Astrocyte of the cerebellum (primary cell): Measurements from ENCODE around the gene SMAD6.

ENCODE experiments used
- DNase-seq: peaks from one replicate; pipeline ENCODE4 v3.0.0-alpha.2; 2011; ENCODE audit warnings: low read depth
- H3K4me3 ChIP-seq: 2 replicates; pipeline ENCODE4 v1.5.1; 2011; ENCODE audit warnings: mild to moderate bottlenecking, low read depth, low read length, moderate library complexity
- in situ Hi-C: cut with HindIII; loops from 2 replicates; pipeline ENCODE4 v1.10.0; 2017; ENCODE audit warnings: low sequenced_read_pairs
- TF ChIP-seq, protein P1 (sequence below): IDR thresholded peaks from 2 replicates; pipeline ENCODE4 v1.5.1; 2012; ENCODE audit warnings: low read length, low read depth, moderate library complexity, mild to moderate bottlenecking; ENCODE audit errors: missing control alignments

The SMAD6 gene

GRCh38 chr15:66801266-66801665 lies 99.2 kb downstream of the SMAD6 start:
- in situ Hi-C loops: no loop called here

DNA sequence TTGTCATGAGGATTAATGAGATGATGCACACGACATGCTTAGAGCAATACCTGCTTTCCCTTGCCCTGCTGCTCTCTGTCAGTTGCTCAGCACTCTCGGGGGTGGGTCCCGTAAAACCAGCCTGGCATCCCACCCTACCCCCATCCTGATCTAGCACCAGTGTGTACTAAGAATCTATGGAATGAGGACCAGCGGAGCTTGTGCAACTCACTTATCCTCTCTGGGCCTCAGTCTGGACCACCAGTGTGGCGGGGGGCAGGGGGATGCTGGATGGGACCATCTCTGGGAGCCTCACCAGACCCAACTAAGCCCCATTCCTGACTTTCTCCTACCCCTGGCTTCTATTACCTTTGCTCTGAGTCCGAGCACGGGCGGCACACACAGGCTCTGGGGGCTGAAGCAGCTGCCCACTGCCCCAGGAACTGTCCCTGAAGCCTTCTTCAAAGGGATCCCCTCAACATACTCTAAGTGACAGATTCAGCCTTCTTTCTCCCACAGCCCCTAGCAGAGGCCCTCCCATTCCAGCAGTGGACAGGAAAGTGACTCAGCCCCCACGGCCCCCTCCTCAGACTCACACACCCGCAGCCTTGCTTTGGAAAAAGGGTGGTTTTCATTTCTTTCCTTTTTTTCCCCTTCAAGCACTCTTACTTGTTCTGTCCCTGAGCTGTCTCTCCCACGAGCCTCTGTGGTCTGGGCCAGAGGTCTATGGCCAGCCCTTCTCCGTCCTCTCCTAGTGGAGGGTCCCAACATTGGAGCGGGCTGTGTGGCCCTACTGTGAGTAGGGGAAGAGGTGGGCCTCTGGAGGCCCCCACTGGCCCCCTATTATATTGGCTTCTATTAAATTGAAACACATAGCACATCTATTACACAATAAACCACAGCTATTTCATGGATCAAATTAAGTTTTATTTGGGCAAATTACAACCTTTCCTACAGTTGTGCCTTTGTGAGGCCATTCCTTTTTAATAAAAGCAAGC lies 100.3 kb downstream of the SMAD6 start:
- in situ Hi-C loops: no loop called here
- H3K4me3 ChIP-seq: no peak overlapping the region
- DNase-seq: peak; percentile 65
- TF ChIP-seq, protein P1, sequence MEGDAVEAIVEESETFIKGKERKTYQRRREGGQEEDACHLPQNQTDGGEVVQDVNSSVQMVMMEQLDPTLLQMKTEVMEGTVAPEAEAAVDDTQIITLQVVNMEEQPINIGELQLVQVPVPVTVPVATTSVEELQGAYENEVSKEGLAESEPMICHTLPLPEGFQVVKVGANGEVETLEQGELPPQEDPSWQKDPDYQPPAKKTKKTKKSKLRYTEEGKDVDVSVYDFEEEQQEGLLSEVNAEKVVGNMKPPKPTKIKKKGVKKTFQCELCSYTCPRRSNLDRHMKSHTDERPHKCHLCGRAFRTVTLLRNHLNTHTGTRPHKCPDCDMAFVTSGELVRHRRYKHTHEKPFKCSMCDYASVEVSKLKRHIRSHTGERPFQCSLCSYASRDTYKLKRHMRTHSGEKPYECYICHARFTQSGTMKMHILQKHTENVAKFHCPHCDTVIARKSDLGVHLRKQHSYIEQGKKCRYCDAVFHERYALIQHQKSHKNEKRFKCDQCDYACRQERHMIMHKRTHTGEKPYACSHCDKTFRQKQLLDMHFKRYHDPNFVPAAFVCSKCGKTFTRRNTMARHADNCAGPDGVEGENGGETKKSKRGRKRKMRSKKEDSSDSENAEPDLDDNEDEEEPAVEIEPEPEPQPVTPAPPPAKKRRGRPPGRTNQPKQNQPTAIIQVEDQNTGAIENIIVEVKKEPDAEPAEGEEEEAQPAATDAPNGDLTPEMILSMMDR: no peak

More at GRCh38 chr15:66801266-66801665, 99.2 kb downstream of the SMAD6 start:
- no peak overlapping the region for H3K4me3 ChIP-seq
- TF ChIP-seq, protein P1: no peak
- no peak for DNase-seq

- in situ Hi-C loops: no loop called here
- no peak overlapping the region for H3K4me3 ChIP-seq
- peak; percentile 96 for DNase-seq
Observed at GRCh38 chr15:66803182-66803729, 101.2 kb downstream of the SMAD6 start.

DNA sequence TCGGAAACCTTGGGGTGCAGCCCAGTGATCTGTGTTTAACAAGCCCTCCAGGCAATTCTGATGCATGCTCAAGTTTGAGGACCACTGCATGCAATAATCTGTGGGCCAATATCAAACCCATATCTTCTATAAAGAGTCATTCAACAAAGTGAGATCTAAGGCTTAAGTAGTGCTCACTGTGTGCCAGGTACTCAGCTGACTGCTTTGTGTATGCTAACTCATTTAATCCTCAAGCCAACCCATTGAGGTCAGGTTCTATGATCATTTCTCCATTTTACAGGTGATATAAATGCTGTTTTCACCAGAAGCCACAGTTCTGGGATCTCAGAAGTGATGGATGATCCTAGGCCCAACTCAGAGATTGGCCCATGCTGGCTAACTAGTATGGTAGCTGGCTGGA lies 101.7 kb downstream of the SMAD6 start:
- TF ChIP-seq, protein P1: no peak
- no peak for DNase-seq
- in situ Hi-C loops: no loop called here
- no peak overlapping the region for H3K4me3 ChIP-seq

More at GRCh38 chr15:66803182-66803729, 101.2 kb downstream of the SMAD6 start:
- TF ChIP-seq, protein P1: no peak

DNA sequence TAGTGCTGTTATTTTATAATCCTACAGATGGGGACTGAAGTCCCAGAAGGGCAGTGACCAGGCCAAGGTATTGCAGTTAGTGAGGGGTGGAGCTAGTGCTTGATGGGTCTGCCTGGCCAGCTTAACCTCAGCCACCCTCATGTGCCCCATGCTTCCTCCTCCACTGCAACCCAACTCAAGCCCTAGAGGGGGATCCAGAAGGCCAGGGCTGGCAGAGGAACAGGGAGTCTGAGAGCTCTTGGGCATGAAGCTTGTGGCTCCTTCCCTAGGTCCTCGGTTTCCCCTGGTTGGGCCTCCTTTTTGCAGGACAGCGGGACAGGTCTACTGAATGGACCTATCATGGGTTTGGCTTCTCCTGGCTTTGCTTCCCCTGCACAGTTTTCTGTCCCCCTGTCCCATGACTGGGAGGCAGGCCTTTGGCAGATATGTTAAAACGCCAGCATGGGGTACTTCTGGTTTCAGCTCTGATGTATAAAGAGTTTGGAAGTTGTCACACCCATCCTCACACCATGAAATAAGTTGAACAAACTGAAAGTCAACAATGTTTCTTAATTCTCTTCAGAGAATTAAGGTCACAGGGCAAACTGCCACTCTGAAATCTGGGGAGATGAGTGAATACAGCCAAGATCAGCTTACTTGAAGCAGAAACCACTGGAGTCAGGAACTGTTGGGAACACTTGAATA lies 103.3 kb downstream of the SMAD6 start:
- H3K4me3 ChIP-seq: no peak overlapping the region
- TF ChIP-seq, protein P1: no peak
- in situ Hi-C loops: no loop called here
- no peak for DNase-seq

DNA sequence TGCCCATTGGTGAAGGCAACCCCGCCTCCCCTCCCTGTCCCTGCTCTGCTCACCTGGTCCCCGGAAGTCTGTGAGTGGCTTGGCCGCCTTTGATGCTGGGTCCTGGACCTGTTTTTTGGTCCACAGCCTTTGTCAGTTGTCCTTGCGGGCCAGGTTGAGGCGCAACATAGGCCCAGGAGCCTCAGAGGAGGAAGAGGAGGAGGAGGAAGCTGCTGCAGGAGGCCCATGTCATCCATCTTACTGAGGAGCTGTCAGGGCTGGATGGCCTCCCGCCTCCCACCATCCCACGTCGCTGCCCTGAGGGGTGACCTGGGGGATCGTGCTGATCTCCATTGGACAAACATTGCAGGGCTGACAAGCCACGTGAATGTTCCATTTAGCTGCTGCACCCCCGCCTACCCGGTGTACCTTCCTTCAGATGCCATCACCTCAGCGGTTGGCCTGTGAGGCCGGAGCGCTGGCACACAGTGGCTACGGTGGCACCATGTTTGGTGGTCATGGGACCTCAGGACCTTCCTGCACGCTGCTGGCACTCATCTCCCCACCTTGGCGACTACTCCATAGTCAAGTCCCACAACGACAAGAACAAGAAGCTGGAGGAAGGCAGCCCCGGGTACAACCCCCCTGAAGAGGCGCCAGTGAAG lies 106.3 kb downstream of the SMAD6 start:
- no peak overlapping the region for H3K4me3 ChIP-seq
- in situ Hi-C loops: no loop called here
- TF ChIP-seq, protein P1: no peak
- DNase-seq: no peak
